Peyer's patch (tissue), 4 donors: Measurements from ENCODE around the gene PCP4L1. TPM values are rescaled to one million over a fixed set of nuclear protein-coding genes. Genes with fewer than 3 reads are reported as not detected.

ENCODE experiments used
- DNase-seq, 3 donors: peaks; one replicate each; pipeline ENCODE4 v3.0.0-alpha.2; 2017 to 2019
- H3K27ac ChIP-seq, 4 donors: fragments of 200-600 bp; sonication (generic); one replicate each; pipeline ENCODE4 v1.5.1; 2016 to 2019
- H3K27me3 ChIP-seq, 2 donors: fragments of 200-600 bp; sonication (generic); one replicate each; pipeline ENCODE4 v1.5.1; 2019
- H3K36me3 ChIP-seq, 3 donors: fragments of 200-600 bp; sonication (generic); one replicate each; pipeline ENCODE4 v1.5.1; 2016 to 2019
- H3K4me1 ChIP-seq, 4 donors: fragments of 200-600 bp; sonication (generic); one replicate each; pipeline ENCODE4 v1.5.1; 2016 to 2019
- H3K4me3 ChIP-seq, 4 donors: fragments of 200-600 bp; sonication (generic); 1 replicate in 3 of 4; 2 replicates in 1 of 4; pipeline ENCODE4 v1.5.1; 2016 to 2019; ENCODE audit warnings: mild to moderate bottlenecking in 1 of 4
- H3K9me3 ChIP-seq, 4 donors: fragments of 200-600 bp; sonication (generic); one replicate each; pipeline ENCODE4 v1.5.1; 2016 to 2019; ENCODE audit warnings: mild to moderate bottlenecking in 1 of 4
- POLR2A ChIP-seq, 2 donors: fragments of 450-650 bp; IDR thresholded peaks; one replicate each; pipeline ENCODE4 v1.5.1; 2017; ENCODE audit warnings: antibody characterized with exemption in 2 of 2, mild to moderate bottlenecking in 2 of 2, moderate library complexity in 2 of 2
- total RNA-seq, 4 donors: library from RNA; depleted of rRNA; stranded (reverse); fragments of >200 nt; gene quantifications; one replicate each; pipeline ENCODE4 v1.1.0, GENCODE V29; 2016
- TF ChIP-seq, protein P1 (sequence below), 6 experiments: fragments of 450-650 bp in 4 of 6; fragments of 200-600 bp in 2 of 6; sonication (generic) in 1 of 6; IDR thresholded peaks; one replicate each; pipeline ENCODE4 v1.5.1; 2017 to 2019; ENCODE audit warnings: antibody characterized with exemption in 6 of 6, mild to moderate bottlenecking in 3 of 6, moderate library complexity in 1 of 6

Gene PCP4L1
- total RNA-seq, 4 donors from 2014 or later = not detected

DNA sequence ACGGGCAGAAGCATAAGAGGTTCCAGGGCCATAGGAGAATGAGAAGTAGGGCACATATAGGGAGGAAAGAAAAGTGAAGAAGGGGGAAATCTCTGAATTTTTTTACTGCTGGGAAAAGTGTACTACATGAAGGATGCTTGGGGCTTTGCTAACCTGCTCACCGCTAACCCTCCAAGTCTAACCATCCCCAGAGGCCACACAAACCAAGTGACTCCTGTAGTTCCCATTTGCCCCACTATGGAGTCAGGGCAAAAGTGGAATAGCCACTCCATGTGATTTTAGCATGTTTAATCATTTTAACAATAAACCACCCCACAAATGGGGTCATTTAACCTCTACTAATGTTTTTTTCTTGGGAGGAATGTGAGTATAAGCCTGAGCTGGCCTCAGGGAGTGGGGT lies 26.6 kb downstream of the PCP4L1 start:
- DNase-seq = no peak
- TF ChIP-seq, protein P1, sequence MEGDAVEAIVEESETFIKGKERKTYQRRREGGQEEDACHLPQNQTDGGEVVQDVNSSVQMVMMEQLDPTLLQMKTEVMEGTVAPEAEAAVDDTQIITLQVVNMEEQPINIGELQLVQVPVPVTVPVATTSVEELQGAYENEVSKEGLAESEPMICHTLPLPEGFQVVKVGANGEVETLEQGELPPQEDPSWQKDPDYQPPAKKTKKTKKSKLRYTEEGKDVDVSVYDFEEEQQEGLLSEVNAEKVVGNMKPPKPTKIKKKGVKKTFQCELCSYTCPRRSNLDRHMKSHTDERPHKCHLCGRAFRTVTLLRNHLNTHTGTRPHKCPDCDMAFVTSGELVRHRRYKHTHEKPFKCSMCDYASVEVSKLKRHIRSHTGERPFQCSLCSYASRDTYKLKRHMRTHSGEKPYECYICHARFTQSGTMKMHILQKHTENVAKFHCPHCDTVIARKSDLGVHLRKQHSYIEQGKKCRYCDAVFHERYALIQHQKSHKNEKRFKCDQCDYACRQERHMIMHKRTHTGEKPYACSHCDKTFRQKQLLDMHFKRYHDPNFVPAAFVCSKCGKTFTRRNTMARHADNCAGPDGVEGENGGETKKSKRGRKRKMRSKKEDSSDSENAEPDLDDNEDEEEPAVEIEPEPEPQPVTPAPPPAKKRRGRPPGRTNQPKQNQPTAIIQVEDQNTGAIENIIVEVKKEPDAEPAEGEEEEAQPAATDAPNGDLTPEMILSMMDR (IDR thresholded peaks at IDR 0.05) = no peak
- no peak for TF ChIP-seq POLR2A (IDR thresholded peaks at IDR 0.05)
- H3K4me3 ChIP-seq = no peak overlapping the region
- no peaks in the 10 kb centered on the region for H3K27me3 ChIP-seq
- H3K36me3 ChIP-seq = no peaks in the 10 kb centered on the region
- no peak overlapping the region for H3K27ac ChIP-seq
- H3K9me3 ChIP-seq = no peaks in the 10 kb centered on the region
- H3K4me1 ChIP-seq = no peaks in the 10 kb centered on the region

DNA sequence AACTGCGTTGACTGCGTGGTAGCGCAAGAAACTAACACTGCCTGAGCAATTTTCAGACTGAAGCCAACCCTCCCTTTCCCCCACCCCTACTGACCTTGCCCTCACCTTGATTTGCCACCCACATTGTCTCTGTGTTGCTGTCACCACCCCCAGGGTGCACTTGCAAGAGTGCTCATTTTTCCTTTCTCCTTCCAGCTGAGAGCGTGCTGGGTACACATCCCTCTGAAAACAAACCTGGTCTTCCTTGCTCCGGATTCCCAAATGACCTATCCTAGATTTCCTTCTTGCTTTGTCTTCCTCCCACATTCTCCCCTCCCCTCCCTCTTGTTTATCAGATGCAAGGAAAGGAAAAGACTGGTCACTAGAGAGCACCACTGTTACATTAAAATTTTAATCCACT lies 27.0 kb downstream of the PCP4L1 start:
- TF ChIP-seq POLR2A (IDR thresholded peaks at IDR 0.05) = no peak
- TF ChIP-seq, protein P1 (IDR thresholded peaks at IDR 0.05) = no peak
- no peaks in the 10 kb centered on the region for H3K36me3 ChIP-seq
- no peak for DNase-seq
- no peaks in the 10 kb centered on the region for H3K9me3 ChIP-seq
- H3K27me3 ChIP-seq = no peaks in the 10 kb centered on the region
- no peak overlapping the region for H3K27ac ChIP-seq
- no peaks in the 10 kb centered on the region for H3K4me1 ChIP-seq
- no peak overlapping the region for H3K4me3 ChIP-seq

DNA sequence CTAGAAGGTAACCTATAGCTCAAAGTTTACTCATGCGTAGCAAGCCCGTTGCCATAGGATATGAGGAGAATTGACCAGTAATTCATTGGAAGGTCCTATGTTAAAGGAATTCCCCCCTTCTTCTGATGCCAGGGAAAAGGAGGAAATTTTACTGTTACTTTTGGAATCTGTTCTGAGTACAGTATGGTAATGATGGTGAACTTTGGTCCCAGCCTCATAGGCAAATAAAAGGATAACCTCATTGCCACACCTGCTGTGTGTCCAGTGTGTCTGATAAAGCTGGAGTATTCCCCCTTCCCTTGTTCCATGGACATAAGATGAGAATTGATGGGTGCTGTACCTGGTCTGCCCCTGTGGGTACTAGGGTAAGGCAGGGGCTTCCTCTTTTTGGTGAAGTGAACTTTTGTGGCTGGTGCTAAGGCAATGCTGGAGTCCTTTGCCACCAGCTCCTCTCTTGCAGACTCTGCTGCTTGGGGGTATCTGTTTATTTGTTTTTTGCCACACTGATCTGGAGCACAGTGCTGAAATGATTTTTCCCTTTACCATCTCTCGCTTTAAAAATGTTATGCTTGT lies 29.0 kb downstream of the PCP4L1 start:
- Histone ChIP-seq H3K9me3 (no peaks in the 10 kb centered on the region), H3K27ac (no peak overlapping the region), H3K4me3 (no peak overlapping the region), H3K27me3 (no peaks in the 10 kb centered on the region), H3K4me1 (no peaks in the 10 kb centered on the region), H3K36me3 (no peaks in the 10 kb centered on the region)
- DNase-seq = no peak
- no peak for TF ChIP-seq POLR2A (IDR thresholded peaks at IDR 0.05)
- TF ChIP-seq, protein P1 (IDR thresholded peaks at IDR 0.05) = no peak

DNA sequence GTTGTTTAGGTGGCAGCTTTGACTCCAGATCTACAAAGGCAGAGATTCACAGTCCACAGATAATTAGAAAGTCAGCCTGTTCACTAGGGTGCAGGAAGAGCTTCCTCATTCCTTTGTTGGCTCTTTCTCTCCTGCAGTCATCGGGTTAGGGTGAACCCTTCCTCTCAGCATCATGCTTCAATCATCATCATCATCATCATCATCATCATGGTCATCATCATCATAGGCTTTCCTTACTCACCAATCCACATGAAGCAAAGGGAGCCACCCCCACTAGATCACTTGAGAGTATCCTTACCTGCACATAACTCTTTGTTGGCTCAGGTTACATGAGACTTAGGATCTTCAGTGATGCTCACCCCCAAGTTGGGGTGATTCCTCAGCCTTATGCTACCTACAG lies 32.2 kb downstream of the PCP4L1 start:
- no peak for DNase-seq
- H3K4me3 ChIP-seq = no peak overlapping the region
- H3K4me1 ChIP-seq = no peaks in the 10 kb centered on the region
- no peaks in the 10 kb centered on the region for H3K36me3 ChIP-seq
- no peaks in the 10 kb centered on the region for H3K9me3 ChIP-seq
- no peak for TF ChIP-seq POLR2A (IDR thresholded peaks at IDR 0.05)
- TF ChIP-seq, protein P1 (IDR thresholded peaks at IDR 0.05) = no peak
- no peaks in the 10 kb centered on the region for H3K27me3 ChIP-seq
- H3K27ac ChIP-seq = no peak overlapping the region

DNA sequence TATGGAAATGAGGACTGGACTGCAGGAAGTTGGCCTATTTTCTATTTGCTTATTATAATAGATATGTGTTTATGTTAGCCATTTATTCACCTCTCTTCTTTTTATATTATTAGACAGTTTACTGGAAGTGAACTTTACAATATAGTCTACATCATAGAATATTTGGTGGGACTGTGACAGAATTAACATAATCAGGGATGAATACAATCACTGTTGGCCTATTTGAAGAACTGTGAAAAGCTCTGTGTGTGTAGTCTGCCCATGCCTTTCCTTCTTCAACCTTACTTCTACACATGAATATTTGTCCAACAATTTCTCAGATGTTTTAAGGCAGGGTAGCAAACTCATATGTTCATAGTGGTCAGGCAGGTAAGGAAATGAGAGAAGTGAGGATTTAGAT lies 38.9 kb downstream of the PCP4L1 start:
- no peak for DNase-seq
- no peaks in the 10 kb centered on the region for H3K27me3 ChIP-seq
- TF ChIP-seq, protein P1 (IDR thresholded peaks at IDR 0.05) = no peak
- no peak for TF ChIP-seq POLR2A (IDR thresholded peaks at IDR 0.05)
- H3K9me3 ChIP-seq = no peaks in the 10 kb centered on the region
- H3K4me1 ChIP-seq = no peaks in the 10 kb centered on the region
- no peaks in the 10 kb centered on the region for H3K36me3 ChIP-seq
- no peak overlapping the region for H3K27ac ChIP-seq
- H3K4me3 ChIP-seq = no peak overlapping the region

DNA sequence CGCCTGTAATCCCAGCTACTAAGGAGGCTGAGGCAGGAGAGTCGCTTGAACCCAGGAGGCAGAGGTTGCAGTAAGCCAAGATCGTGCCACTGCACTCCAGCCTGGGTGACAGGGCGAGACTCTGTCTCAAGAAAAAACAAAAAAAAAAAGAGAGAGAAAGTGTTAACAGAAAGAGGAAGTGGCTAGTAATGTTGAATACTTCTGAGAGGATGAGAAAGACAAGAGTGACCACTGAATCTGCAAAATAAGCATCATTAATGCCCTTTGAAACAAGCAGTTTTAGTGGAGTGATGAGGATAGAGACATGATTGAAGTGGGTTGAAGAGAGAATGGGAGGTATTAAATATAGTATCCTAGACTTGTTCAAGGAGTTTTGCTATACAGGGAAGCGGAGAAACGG lies 39.6 kb downstream of the PCP4L1 start:
- Histone ChIP-seq H3K9me3 (no peaks in the 10 kb centered on the region), H3K4me1 (no peaks in the 10 kb centered on the region), H3K27ac (no peak overlapping the region), H3K36me3 (no peaks in the 10 kb centered on the region), H3K4me3 (no peak overlapping the region), H3K27me3 (no peaks in the 10 kb centered on the region)
- no peak for DNase-seq
- no peak for TF ChIP-seq POLR2A (IDR thresholded peaks at IDR 0.05)
- TF ChIP-seq, protein P1 (IDR thresholded peaks at IDR 0.05) = no peak
